HG02610 (cell line): Measurements from ENCODE around the gene RIMBP2.

Experiments used
- ATAC-seq: cut with Tn5 transposase; IDR thresholded peaks from one replicate; pipeline ENCODE4 v1.9.1; 2021; ENCODE audit warnings: mild to moderate bottlenecking, moderate library complexity; ENCODE audit not compliant: unreplicated experiment

RIMBP2 gene

DNA sequence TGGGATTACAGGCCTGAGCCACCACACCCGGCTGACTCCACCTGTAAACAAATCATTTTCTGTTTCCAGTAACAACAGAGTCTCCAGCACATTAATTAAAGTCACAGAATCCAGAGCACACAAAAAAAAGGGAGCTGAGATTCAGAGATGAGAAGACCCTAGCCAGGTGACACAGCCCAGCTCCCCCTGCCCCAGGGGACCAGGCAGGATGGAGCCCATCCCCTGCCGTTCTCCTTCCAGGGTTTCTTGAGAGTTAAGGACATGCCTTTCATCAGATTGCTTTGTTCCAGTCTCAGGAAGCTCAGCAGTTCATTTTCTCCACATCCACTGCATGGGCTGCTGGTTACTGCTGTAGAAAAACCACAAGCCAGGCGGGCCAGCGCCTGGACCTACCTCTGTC is 81.2 kb downstream of the RIMBP2 start:
- ATAC-seq: no peak

DNA sequence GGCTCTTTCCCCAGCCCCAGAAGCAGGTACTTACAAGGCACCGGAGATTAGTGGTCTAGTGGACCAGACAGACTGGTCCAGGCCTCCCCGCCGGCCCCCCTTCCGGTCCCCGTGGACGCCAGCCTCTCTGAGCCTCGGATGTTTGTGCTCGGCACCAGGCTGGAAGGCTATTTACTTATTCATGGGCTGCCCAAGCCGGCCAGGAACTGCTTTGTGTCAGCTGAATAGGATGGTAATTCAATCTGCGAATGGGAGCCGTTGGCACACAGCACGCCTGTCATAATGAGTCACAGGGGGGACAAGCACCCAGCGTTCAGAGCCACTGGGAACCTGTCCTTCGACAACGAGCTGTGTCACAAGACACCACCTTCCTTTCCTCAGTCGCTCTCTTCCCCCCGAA is 82.3 kb downstream of the RIMBP2 start:
- ATAC-seq: no peak

DNA sequence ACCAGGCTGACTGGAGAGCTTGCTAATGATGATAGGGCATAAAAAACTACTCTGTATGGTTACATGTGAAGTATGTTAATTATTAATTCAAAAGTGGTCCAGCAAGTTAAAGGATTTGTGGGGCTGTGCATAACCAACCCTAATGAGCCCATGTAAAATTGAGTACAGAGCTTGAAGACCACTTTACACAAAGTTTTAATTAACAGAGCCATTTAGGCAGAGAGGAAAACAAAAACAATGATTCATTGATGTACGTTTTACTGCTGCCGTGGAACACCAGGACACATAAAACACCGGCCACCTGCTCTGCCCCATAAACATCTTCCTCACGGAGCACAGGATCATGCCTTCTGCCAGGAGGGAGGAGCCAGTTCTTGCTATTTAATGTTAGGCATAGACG is 83.5 kb downstream of the RIMBP2 start:
- no peak for ATAC-seq

DNA sequence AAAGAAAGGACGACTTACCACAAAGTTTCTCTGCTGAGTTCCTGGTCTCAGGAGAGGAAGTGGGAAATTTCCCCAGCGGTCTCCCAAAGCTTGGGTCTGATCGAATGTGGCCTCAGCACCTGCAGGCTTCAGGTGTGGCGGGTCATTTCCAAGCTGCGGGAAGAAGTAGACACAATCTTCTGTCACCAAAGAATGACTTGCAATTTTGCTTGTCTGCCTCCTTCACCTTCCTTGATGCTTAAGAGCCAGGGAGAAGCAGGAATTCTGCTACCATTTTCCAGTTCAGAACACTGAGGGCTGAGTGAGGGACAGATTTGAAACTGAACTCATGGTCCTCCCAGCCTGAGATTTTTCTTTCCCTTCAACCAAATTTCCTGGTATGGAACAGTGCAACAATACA is 87.8 kb downstream of the RIMBP2 start:
- ATAC-seq: no peak

DNA sequence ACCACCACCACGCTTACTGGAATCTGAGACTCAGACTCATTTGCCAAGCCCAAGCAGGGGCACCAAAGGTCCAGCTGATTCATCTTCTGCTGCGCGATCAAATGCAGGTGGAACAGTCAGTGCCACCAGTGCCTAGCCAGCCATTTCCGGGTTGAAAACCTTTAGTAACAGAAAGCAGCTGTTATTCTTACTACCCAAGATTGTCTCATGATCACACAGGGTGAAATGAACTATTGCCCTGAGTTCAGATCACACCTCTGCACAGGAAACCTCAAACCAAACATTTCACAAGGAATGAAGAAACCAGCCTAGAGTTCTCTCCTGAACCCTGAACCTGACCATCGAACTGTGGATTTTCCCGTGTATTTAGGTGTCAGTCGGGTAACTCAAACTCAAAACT is 88.9 kb downstream of the RIMBP2 start:
- ATAC-seq: no peak

DNA sequence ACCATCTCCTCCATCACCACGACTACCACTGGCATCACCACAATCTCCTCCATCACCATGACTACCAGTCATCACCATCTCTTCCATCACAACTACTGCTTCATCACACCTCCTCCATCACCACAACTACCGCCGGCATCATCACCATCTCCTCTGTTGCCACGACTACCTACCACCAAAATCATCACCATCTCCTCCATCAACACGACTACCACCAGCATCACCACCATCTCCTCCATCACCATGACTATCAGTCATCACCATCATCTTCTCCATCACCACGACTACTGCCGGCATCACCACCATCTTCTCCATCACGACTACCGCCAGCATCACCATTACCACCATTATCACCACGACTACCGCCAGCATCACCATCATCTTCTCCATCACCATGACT is 89.5 kb downstream of the RIMBP2 start:
- ATAC-seq: no peak

DNA sequence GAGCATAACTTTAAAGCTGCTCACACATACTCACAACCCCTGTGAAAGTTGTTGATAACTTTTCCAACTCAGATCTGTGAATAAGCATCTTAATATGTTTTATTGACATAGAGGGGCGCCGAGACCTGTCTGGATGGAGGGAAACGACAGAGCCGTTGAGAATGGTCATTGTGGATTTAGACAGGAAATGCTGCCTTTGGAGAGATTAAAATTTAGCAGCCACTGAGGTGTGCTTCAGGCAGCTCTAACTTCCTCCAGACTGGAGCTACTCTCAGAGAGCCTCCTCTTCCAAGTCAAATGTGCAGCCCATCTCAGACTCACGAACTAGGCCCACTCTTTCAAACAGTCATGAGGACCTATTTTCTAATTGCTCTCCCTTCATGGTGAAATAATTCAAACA is 90.9 kb downstream of the RIMBP2 start:
- no peak for ATAC-seq

DNA sequence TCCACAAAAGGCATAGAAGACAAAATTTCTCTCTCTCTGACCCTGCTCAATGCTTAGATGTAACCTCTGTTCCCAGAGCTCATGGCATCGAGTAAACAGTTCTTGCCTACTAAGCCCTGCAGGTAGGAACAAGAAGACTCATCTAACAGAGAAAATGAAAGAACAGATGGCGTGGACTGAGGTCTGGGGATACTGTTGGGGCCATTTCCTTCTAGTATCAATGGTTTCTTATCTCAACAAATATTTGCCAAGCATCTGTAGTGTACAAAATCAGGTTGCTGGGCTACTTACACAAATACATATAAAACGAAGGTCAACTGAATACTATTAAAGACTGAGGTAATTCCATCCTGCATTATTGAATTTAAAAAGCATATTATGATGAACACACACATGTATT is 93.3 kb downstream of the RIMBP2 start:
- ATAC-seq: no peak

DNA sequence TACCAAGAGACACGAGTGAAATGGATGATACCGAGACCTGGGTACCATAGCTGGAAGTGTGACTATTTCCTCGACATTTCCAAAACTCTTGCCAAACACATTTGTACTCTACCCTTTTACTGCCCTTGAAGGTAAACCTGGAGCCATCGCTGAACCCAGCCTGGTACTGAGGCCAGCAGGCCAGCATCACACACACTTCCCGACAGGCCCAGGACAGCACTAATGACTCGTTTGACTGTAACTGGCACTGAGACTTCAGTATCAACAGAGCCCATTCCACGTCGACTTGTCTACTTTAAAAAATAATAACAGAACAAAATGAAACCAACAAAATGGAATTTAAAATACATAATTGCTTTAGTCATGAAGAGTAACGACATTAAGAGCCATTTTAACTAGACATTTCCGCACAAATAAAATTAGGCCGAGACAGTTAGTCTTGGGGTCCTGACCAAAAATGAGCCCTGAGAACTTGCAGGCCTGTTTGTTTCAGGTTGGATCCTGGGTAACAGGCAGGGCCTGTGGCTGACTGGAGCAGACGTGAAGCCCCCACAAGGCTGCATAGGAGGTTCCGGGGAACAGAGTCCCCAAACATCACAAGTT is 94.3 kb downstream of the RIMBP2 start:
- ATAC-seq: no peak

DNA sequence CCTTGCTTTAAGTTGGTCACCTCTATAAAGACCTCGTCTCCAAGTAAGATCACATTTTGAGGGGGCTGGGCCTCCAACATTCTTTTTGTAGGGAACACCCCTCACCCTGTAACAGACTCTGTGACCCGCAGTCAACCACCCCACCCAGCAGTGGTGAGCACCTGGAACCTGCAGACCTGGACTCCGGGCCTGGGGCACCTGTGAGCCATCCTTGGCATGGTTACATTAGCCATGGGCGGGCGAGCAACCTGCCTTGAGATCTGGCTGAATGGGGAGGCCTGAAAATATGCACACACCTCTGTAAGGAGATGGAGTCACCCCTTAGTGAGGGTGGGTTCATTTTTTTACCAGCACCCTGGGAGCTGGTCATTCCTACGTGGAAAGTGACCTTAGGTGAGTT is 95.3 kb downstream of the RIMBP2 start:
- ATAC-seq: no peak

DNA sequence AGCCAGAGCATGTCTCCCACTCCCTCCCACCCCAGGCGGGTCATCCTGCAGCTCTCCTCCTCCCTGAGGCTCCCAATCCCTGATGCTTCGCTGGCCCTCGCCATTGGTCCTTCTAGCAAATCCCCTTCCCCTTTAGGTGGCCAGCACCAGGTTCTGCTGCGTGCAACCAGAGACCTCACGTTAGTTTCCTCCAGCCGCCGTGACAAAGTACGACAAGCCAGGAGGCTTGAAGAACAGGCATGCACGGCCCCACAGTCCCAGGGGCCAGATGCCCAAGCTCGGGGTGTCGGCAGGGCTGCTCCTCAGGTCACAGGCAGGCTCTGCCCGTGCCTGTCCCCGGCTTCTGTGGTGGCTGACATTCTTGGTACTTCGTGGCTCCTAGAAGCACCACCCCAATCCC is 95.8 kb downstream of the RIMBP2 start:
- no peak for ATAC-seq

DNA sequence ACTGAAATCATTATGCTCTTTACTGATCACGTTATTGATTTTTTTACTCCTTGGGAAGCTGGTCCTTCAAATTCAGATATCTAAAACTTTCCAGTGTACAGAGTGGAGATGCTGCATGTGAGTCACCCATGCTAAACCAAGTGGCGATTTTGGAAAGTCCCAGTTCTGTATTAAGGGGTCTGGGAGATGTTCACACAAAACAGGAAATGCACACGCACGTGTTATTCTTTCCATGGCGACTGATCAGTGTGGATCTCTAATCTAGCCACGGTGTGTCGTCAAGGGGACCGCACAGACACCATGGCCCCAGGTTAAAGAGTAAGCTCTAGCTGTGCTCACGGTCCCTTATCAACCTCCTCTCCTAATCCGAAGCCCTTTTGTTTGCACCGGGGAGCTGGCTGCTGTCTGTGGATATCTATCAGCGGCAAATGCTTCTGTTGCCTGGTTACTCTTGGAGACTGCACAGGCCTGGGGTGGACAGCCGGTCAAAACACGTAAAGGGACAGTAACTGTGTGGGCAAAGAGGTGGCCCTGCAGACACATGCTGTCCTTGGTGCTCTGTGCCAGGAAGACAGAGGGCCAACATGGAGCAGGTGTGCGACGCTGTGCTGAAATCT is 96.6 kb downstream of the RIMBP2 start:
- ATAC-seq: no peak

DNA sequence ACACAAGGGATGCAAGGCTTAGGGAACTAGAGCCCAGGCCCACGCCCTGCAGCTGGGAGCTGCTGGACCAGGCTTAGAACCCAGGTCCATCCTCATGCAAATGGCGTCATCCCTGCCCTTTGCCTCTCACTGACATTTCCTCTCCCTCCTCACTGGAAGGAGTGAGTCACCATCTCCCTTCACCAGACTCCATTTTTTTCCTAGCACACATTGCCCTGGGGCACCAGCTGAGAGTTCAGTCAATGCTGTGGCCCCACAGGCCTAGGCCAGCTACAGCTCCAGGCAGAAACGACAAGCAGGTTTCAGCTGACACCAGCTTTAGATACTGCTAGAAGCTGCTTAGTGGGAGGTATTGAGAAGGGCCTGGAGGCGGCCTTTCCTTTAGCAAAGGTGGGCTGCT is 98.9 kb downstream of the RIMBP2 start:
- ATAC-seq: no peak

DNA sequence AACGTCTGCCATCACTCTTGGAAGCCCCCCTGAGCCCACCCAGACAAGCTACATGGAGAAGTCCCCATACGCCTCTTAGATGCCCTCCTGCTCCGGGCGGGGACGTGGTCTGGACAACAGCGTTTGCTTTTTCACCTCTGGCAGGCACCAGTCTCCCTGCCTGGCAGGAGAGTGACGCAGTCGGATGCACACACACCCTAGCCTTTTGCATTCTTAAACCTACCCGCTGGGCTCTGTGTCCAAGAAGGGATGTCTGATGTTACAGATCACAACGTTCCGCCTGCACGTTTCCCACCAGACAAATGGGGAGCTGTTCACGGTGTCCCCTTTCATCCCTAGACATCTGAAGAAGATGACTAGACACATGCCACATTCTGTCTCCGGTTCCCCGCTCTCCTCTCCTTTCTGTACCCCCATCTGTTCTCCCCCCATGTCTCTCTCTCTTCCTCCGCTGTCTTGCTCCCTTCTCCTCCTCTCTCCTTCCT is 100.2 kb downstream of the RIMBP2 start:
- ATAC-seq: no peak

DNA sequence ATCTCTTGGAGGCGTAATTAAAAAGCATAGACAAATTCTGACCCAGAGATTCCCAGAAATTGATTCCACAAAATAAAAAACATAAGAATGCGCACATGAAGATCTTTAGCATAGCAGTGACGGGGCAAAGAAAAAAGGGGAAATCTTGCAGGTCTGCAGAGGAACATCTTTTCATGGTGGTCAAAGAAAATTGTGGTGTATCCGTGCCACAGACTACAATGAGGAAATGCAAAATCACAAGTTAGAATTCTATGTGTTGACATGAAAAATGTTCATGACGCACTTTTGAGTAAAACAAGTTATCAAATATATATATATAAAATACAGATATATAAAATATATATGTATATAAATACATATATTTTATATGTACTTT is 101.6 kb downstream of the RIMBP2 start:
- ATAC-seq: no peak

DNA sequence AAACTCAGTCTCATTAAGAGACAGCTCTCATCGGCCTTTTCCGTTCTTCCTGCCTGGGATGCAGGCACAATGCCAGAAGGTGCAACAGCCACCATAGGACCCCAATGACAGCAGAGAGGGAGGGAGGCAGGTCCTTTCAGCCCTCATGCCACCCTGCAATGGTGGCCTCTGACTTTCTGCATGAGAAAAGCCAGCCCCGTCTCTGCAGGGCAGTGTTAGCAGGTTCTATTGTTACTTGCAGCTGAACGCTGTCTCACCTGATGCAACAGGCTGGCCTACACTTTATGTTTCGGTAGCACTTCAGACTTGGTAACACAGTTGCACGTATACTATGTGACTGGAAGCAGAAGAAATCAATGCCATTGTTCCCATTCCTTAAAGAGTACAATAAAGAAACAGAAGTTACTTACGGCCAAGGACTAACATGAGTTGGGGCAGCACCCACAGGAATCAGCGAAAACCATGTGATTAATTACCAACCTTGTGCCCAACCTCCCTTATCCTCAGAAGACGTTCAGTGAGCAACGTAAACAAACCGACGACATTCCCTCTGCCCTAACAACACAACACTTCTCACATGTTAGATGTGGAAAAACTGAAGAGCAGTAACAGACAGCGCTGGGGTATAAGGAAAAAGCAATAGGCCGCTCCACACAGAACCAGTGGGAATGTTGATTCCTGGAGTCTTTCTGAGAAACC is 102.1 kb downstream of the RIMBP2 start:
- no peak for ATAC-seq

DNA sequence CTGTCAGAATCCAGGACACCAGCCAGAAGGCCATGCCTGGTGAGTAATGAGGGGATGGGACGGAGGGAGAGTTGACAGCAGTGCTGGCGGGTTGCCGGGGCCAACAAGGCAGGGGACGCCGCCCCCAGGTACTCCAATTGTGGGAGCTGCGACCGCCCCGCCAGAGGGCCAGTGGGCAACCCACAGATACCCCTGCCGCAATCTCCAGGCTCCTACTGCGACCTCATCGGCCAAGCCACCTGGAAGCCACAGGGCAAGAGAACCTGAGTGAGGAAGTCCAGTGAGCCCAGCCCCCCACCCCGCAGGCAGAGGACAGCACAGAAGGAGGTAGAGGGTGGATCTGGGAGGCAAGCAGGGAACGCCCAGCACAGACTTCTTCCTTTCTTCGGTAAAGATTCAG is 103.0 kb downstream of the RIMBP2 start:
- ATAC-seq: no peak

DNA sequence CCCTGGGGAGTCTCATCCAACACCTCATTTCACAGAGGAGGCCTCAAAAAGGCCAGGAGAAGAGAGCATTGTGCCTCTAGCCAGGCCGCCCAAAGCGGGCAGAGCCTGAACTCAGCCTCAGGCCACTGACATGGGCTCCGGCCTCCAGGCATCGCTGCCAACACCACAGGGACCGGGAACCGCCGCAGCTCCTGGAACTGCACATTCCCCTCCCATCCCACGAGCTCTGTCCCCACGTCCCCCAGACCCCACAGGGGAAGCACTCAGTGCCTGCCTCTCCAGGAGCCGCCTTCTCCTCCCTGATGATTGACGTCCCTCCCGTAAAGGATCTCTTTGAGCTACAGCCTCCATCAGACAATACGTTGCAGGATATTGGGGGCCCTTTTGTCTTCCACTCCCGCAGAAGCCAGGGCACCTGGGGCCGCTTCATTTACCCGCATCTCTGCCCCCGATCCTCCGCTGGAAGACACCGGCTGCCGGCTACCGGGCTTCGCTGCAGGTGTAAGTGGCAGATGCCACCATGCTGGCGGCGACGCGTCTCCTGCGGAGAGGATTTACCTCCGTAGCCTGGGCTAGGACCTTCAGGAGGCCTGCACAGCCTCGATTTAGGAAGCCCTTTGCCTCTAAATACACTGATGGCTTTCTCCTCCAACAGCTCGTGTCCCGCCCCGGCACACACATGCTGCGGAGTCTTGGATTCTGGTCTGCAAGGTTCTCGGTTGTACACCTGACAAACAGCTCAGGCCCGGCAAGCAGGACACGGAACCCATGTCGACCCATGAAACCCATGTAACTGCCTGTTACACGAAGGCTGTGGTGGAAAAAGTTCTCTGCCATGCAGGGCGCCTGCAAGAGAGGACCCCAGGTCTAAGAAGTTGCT is 104.8 kb downstream of the RIMBP2 start:
- ATAC-seq: no peak

DNA sequence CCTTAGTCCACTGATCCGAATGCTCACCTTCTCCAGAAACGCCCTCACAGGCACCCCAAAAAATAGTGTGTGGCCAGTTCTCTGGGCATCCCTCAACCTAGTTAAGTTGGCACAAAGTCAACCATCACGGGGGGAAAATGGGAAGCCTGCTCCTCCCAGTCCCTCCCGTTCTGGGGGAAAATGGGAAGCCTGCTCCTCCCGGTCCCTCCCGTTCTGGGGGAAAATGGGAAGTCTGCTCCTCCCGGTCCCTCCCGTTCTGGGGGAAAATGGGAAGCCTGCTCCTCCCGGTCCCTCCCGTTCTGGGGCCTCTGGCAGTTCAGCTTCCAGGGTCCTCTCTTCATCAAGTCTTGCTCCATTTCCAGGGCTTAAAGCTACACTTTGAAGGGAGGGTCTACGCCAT is 106.1 kb downstream of the RIMBP2 start:
- ATAC-seq: no peak

DNA sequence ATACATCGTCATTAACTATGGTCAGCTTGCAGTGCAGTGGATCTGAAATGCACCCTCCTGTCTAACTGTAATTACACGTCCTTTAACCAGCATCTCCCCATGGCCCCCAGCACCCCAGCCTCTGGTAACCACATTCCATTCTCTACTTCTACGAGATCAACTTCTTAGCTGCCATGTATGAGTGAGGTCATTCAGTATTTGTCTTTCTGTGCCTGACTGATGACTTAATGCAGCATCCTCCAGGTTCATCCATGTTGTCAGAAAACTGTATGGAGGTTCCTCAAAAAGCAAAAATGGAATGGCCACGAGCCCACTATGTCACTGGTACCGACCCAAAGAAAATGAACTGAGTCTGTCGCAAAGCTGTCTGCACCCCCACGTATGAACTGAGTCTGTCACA is 107.3 kb downstream of the RIMBP2 start:
- no peak for ATAC-seq

DNA sequence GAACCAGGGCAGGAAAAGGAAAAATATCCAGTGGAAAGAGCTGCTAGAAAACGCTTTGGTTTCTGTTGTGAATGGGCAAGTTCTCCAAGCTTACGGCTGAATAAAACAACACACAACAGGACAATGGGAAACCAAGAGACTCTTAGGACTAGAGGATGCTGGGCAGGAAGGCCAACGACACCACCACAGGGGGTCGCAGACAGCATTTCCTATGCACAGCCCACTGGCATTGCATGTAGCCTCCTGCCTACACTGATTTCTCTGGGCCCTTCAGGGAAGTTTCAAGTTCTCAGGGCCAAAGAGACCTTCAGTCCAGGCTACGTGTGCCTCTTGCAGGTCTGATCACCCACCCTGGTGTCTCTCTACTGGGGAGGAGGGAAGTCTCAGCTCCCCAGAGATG is 108.0 kb downstream of the RIMBP2 start:
- ATAC-seq: no peak

DNA sequence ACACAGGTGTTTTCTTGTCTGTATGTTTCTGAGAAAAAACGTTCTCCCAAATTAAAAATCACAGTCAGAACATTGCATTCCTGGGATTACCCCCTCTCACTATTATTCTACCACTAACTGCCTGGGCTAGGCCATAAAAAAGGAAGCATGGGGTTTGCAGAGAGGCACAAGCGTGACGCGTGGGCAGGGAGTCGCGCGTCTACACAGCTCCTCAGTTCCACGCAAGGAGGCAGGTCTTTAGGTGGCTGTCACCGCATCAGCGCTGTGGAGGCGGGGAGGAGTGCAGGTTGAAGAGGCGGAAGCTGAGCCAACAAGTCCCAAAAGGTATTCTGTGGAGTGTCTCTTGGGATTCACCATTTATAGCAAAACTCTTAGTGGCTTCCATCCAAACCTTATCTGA is 109.9 kb downstream of the RIMBP2 start:
- no peak for ATAC-seq
